Activated CD8-positive, alpha-beta T cell treated with anti-CD3 and anti-CD28 coated beads for 36 hours (primary cell): ENCODE results near the gene PPP1R13L. TPM values are rescaled to one million over a fixed set of nuclear protein-coding genes. Genes with fewer than 3 reads are reported as not detected.
A peak's percentile ranks its signal among the peaks of the same experiment; 100 is the strongest.

Experiments used
- ATAC-seq: fragments of 200-7000 bp; cut with Tn5 transposase; one replicate; pipeline ENCODE4 v1.10.0; 2021; ENCODE audit warnings: mild to moderate bottlenecking, moderate library complexity
- CTCF ChIA-PET: fragments of 350-600 bp; sonication (Branson Sonifier 250); formaldehyde crosslinking; loops from one replicate; lab custom pipeline; 2021; ENCODE audit warnings: antibody characterized with exemption; lab: Charles Lee
- POLR2A ChIA-PET: fragments of 350-600 bp; sonication (Branson Sonifier 250); formaldehyde crosslinking; loops from one replicate; lab custom pipeline; 2021; ENCODE audit warnings: antibody characterized with exemption; lab: Charles Lee
- DNase-seq: peaks from one replicate; pipeline ENCODE4 v3.0.0-alpha.2; 2020
- H3K27ac Mint-ChIP-seq: one replicate; pipeline ENCODE4 v1.8.0; 2021; ENCODE audit warnings: mild to moderate bottlenecking, mixed read lengths
- H3K27me3 Mint-ChIP-seq: one replicate; pipeline ENCODE4 v1.8.0; 2021; ENCODE audit warnings: mixed read lengths
- H3K36me3 Mint-ChIP-seq: one replicate; pipeline ENCODE4 v1.8.0; 2021; ENCODE audit warnings: low read depth, mixed read lengths
- H3K4me1 Mint-ChIP-seq: one replicate; pipeline ENCODE4 v1.8.0; 2021; ENCODE audit warnings: low read depth, mixed read lengths
- H3K4me3 Mint-ChIP-seq: one replicate; pipeline ENCODE4 v1.8.0; 2021; ENCODE audit warnings: mild to moderate bottlenecking, moderate library complexity, mixed read lengths
- H3K9me3 Mint-ChIP-seq: one replicate; pipeline ENCODE4 v1.8.0; 2021; ENCODE audit warnings: mixed read lengths
- CTCF ChIP-seq: fragments of 200-600 bp; IDR thresholded peaks from one replicate; pipeline ENCODE4 v1.8.0; 2022; ENCODE audit warnings: antibody characterized with exemption, mild to moderate bottlenecking
- intact Hi-C: fragments of 100-400 bp; cut with micrococcal nuclease; formaldehyde crosslinking; loops from one replicate; pipeline ENCODE4 v1.10.0; 2022
- total RNA-seq, 2 experiments: library from RNA; stranded (reverse); gene quantifications; one replicate each; pipeline ENCODE4 v1.2.3, GENCODE V29; 2021

PPP1R13L gene
- total RNA-seq, 2 experiments from 2014 or later = 4.6 to 5.8 TPM

- DNase-seq = peak; percentile 83
- Mint-ChIP-seq H3K9me3 (no peaks in the 10 kb centered on the region), H3K4me1 (peaks cover 51% of the 10 kb centered on the region), H3K36me3 (peaks cover 5% of the 10 kb centered on the region), H3K27me3 (no peaks in the 10 kb centered on the region), H3K27ac (peak overlapping the region; percentile 30), H3K4me3 (peak overlapping the region; percentile 73)
- TF ChIP-seq CTCF = no peak
- peak; percentile 34 for ATAC-seq
- CTCF ChIA-PET = interaction anchor here (0.7 to 6.0 kb wide), 6 partner anchors 12 to 41 kb away, joined by 3 to 72 read pairs (median 4); partner anchors contain the start of gene FOSB
- POLR2A ChIA-PET = interaction anchor here (1.4 to 3.0 kb wide), 3 partner anchors 24 to 36 kb away, joined by 3 to 11 read pairs (median 9); partner anchors contain the start of gene FOSB
- intact Hi-C loops = no loop called here
Measured at GRCh38 chr19:45444318-45445041, 39.6 kb upstream of the PPP1R13L start.

DNA sequence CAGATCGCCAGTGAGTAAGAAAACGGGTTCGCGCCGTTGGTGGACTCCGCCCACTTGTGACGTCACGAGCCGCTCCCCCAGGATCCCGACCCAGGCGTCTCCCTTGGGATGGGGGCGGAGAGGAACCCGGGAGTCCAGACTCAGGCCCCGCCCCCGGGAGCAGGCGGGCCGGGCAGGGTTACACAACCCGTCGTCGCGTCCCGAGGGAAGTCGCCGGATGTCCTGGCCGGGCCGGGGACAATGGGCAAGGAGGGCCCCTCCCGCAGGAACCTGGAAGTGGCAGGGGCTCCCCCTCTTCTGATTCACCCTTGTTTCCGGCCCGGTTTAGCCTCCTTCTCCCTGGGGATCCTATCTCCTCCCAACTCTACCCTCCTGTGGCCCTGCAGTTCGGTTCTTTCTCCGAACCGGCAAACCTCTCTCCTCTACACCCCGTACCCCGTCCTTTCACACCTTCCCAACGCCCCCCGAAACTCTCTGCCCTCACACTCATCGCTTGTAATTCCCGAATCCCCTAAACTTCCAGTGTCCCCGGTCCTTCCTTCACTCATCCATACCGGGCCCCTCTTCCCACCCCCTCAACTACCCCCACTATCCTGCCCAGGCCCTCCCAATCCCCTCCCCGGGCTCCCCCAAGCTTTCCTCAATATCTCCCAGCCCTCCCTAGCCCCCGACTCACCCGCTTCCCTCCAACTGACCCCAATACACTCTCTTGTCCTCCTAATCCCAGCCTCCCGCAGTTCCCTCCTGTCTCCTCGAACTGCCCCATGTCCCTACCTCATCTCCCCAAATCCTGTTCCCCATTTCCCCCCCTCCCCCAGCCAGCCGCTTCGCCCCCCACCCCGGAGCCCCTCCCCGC is 38.8 kb upstream of the PPP1R13L start:
- peaks cover 46% of the 10 kb centered on the region for H3K4me1 Mint-ChIP-seq
- peak overlapping the region; percentile 73 for H3K4me3 Mint-ChIP-seq
- intact Hi-C loops = no loop called here
- CTCF ChIA-PET = interaction anchor here (7.6 kb wide), 1 partner anchor 35 kb away, joined by 270 read pairs; no protein-coding TSS in a partner anchor
- peak; percentile 70 for DNase-seq
- ATAC-seq = peak; percentile 23
- H3K36me3 Mint-ChIP-seq = peaks cover 5% of the 10 kb centered on the region
- H3K27me3 Mint-ChIP-seq = no peaks in the 10 kb centered on the region
- H3K27ac Mint-ChIP-seq = peak overlapping the region; percentile 83
- POLR2A ChIA-PET = interaction anchor here (0.7 to 3.0 kb wide), 2 partner anchors 25 to 354 kb away, joined by 3 to 9 read pairs; partner anchors contain the start of gene FOSB
- no peaks in the 10 kb centered on the region for H3K9me3 Mint-ChIP-seq
- no peak for TF ChIP-seq CTCF

GRCh38 chr19:45442778-45443461 is 38.1 kb upstream of the PPP1R13L start:
- peak; percentile 17 for ATAC-seq
- Mint-ChIP-seq H3K9me3 (no peaks in the 10 kb centered on the region), H3K4me3 (peak overlapping the region; percentile 73)

GRCh38 chr19:45442408-45442777 is 37.5 kb upstream of the PPP1R13L start:
- Mint-ChIP-seq H3K27me3 (no peaks in the 10 kb centered on the region), H3K4me1 (peaks cover 43% of the 10 kb centered on the region), H3K27ac (no peak overlapping the region), H3K4me3 (no peak overlapping the region), H3K36me3 (peaks cover 5% of the 10 kb centered on the region), H3K9me3 (no peaks in the 10 kb centered on the region)
- TF ChIP-seq CTCF = no peak
- POLR2A ChIA-PET = interaction anchor here (3.0 kb wide), 1 partner anchor 27 kb away, joined by 9 read pairs; the partner anchor contains the start of gene FOSB
- ATAC-seq = no peak
- CTCF ChIA-PET = interaction anchor here (7.6 kb wide), 1 partner anchor 37 kb away, joined by 270 read pairs; no protein-coding TSS in a partner anchor
- no peak for DNase-seq
- intact Hi-C loops = no loop called here

More at GRCh38 chr19:45442778-45443461, 38.1 kb upstream of the PPP1R13L start:
- POLR2A ChIA-PET = interaction anchor here (0.7 to 3.0 kb wide), 2 partner anchors 26 to 354 kb away, joined by 3 to 9 read pairs; partner anchors contain the start of gene FOSB
- Mint-ChIP-seq H3K36me3 (peaks cover 5% of the 10 kb centered on the region), H3K27me3 (no peaks in the 10 kb centered on the region), H3K4me1 (peaks cover 45% of the 10 kb centered on the region), H3K27ac (peak overlapping the region; percentile 47)
- peak; percentile 68 for DNase-seq
- CTCF ChIA-PET = interaction anchor here (7.6 kb wide), 1 partner anchor 36 kb away, joined by 270 read pairs; no protein-coding TSS in a partner anchor
- intact Hi-C loops = no loop called here
- TF ChIP-seq CTCF = no peak
